RKO (cell line): ENCODE data around the gene C3orf22.
"Not testable (repeated sequence)": the region's sequence is repeated elsewhere in the genome, so short reads cannot be mapped to it uniquely, and the experiment has no call there.

Experiments
- DNase-seq: peaks from one replicate; pipeline ENCODE4 v3.0.0-alpha.2; 2016; ENCODE audit warnings: low spot score

C3orf22 gene

DNA sequence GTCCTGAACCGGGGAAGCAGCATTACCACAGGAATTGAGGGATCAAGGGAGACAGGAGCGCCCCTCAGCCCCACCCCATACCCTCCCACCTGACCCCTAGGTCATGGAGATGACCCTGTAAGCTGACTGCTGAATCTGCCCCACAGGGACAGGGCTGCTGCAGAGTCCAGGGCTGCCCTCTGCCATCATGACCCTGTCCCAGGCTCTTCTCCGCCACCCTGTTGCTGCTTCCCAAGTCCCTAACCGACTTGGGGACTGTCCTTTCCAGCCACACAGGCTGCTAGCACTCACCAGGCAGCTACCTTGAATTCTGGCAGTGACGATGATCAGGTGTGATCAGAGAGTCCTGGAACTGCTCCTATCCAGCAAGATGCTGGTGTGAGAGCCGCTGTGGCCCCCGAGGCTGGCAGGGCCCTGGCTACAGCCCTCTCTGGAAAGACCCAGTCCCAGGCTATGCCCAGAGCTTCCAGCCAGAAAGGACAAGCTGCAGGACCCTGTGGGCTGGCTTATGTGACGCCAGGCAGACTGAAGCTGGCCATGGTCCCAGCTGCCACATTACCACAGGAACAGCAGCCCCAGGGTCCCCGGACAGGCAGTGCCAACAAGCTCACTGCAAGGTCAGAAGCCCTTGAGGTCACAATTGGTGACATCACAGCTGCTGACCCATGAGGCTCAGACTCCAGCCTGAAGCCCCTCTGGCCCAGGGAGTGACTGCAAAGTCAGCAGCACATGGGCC lies at the start of gene C3orf22:
Gene C3orf22, minus strand, starts transcription at position 597 of the 736 bp plus-strand sequence. CDS start 5,542 bp downstream, outside the sequence.
- DNase-seq, result no peak

DNA sequence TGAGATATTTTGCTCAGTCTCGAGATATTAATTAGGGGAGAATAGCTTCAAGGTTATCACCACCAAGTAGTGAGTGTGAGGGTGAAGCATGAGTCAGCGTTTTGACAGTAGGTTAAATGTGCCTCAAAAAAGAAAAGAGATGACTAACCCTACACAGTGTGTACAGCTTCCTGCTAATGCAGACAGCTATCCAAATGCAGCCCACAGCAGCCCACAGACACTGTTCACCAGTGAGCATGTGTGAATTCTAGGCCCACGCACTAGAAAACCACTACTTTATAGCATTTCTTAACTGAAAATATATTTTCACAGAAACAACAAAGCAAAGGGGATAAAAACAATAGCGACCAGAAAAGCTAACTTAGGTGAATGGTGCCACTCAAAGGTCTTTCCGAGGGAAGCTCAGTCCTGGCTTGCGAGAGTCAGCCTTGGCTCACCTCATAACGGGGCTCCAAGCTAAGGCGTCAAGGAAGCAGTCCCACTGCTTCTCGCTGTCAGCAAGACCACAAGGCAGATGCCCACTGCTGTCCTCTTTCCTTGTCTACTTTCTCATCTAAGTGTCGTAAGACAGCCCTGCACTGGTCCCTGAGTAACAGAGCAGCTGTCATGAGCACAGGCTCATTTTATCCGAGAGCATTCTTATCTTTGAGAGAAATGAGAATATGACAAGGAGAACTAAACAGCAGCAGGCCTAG lies 48.6 kb upstream of the C3orf22 start:
- peak; percentile 59 for DNase-seq

GRCh38 chr3:126606001-126606400 lies 47.3 kb upstream of the C3orf22 start:
- DNase-seq, result no peak

- no peak for DNase-seq
Measured at GRCh38 chr3:126604691-126605090, 46.0 kb upstream of the C3orf22 start.

GRCh38 chr3:126599101-126599500 lies 40.4 kb upstream of the C3orf22 start:
- no peak for DNase-seq

- DNase-seq, result not testable (repeated sequence)
Measured at GRCh38 chr3:126595479-126595878, 36.7 kb upstream of the C3orf22 start.

GRCh38 chr3:126591515-126591914 lies 32.8 kb upstream of the C3orf22 start:
- not testable (repeated sequence) for DNase-seq

DNA sequence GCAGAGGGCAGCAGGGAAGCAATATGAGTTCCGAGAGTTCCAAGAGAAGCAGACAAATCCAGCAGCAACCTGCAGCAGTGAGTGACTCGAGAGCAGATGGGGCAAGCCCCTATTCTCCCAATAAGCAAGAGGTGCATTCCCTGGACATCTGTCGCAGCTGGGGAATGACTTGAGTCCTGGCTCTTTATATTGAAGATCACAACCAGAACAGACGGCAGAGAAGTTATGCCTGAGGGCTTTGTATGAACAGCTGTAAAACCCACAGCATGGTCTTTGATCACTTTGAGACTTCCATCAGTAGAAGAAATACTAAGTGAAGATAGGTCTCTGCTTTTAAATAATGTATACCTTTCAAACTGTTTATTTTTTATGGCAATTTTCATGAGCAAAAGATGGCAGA lies 23.6 kb upstream of the C3orf22 start:
- DNase-seq, result no peak

GRCh38 chr3:126581569-126581968 lies 22.8 kb upstream of the C3orf22 start:
- DNase-seq, result no peak

DNA sequence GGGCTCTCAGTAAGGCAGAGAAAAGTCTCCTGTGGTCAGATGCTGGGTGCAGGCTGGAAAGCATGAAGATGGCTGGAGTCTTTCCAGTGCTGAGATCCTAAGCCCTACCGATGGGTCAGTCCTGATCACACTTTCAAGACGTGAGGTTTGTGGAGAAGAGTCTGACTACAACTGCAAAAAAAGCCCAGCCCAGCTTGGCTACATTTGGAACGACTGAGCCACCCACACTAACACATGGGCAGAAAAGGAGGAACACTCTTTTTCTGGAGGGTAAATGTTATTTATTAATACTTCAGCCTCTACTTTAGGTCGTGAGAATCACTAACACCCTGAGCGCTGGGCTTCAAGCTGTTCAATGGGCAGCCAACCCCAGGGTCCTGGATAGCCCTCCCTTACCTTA lies 22.0 kb upstream of the C3orf22 start:
- no peak for DNase-seq

GRCh38 chr3:126578702-126579101 lies 20.0 kb upstream of the C3orf22 start:
- DNase-seq, result no peak

DNA sequence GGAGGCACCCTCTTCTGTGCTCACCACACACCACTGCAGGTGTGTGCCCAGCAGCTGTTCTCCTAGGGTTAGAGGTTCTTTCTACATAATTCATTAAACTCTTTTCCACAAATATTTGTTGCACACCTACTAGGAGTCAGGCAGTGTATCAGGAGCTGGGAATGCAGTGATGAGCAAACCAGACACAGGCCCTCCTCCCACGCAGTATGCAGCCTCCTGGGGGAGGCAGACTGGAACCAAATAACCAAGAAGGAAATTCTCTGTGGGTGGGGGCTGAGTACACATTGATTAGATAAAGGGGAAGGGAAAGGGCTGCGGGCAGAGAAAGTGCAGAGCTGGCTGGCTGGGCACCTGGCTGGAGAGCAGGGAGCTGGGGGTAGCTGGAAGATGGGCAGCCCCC lies 18.5 kb upstream of the C3orf22 start:
- no peak for DNase-seq

- no peak for DNase-seq
Measured at GRCh38 chr3:126573492-126574117, 14.9 kb upstream of the C3orf22 start.

DNA sequence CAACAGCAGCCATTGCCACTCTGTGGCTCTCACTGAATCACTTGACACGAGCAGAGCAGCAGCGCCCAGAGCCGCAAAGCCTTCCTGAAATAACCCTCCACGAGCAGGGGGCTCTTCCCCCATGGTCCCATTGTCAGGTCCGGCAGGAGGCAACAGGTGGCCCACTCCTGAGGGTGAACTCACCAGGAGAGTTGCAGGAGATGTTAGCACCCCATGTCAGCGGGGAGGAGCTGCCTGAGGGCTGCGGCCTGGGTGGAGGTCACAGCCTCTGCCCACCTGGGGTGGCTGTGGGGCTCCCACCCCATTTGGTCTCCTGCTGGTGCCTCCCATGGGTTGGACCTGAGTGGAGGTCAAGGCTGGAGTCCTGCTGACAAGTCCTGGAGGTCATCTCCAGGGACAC lies 12.3 kb upstream of the C3orf22 start:
- DNase-seq, result no peak

GRCh38 chr3:126570103-126570541 lies 11.4 kb upstream of the C3orf22 start:
- DNase-seq, result no peak

DNA sequence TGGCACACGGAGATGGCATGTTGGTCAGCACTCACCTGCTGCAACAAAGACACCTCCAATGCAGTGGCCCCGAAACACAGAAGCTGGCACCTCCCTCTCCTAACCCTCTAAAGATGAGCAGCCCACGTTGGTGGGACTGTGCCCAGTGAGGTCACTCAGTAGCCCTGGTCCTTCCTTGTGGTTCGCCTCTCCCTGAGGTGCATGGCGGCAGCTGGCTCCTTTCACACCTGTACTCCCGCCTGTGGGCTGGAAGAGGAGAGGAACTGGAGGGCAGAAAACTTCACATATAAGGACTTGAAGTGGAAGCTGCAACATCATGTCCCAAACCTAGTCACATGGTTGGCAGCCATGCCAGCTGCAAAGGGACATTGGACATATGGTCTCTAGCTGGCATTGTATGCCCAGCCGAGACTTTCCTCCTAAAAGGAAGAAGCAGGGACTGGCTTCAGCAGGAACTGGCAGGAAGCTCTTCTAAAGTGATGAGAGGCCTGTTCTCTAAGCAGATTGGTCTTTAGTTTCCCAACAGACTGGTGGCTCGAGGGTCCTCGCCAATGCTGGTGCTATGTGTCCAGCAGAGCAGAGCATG lies 10.8 kb upstream of the C3orf22 start:
- DNase-seq, result no peak

DNA sequence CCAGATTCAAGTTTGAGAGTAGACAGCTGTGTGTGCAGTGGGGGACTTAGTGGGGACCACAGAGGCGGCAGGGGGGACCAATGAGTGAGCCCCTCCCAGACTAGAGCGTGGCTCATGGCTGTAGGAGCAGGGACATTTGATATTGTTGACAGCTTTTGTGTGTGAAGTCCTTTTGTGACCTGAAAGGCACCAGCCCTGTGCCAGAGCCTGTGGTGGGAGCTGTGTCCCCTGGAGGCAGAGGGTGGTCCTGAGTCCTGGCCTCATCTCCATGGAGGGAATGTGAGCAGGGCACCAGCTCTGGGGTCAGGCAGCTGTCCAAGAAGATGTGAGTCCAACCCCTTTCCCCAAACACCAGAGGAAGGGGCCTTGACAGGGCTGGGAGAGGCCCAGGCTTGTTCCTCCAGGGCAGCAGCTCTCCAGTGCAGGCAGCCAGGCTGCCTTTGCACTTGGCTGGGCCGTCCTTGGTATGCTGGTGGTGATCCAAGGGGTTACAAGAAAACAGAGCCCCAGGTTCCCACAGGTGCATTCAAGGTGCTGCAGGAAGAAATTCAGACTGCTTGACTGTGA lies 10.1 kb upstream of the C3orf22 start:
- no peak for DNase-seq

DNA sequence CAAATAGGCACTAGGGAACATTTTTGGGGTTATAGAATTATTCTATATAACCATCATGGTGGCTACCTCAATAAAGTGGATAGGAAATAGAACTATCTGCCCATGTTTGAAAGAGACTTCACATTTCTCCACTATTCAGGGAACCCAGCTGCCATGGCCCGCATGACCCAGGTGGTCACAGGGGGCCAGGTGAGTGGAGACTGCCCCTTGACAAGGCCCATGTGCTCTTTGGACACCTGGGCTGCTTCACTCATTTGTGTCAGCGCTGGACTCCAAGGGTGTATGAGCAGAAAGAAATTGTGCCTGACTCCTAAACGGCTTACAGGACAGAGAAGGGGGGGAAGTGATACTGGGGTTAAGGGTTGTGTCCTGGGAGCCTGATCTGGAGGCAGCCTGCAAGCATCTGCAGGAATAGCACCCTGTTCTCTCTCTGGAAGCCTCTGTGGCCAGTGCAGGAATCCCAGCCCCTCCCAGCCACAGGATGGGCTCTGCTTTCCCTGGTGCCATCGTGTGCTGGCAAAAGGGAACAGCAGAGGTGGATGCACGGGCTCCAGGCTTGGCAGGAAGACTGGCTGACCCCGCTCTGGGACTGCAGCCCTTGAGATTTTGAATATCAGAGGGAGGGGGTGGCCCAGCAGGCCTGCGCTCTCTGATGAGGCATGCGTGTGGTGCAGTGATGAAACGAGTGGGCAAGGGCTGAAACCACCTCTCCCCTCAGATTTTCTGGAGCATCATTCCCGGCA lies 9.1 kb upstream of the C3orf22 start:
- peak; percentile 9 for DNase-seq

DNA sequence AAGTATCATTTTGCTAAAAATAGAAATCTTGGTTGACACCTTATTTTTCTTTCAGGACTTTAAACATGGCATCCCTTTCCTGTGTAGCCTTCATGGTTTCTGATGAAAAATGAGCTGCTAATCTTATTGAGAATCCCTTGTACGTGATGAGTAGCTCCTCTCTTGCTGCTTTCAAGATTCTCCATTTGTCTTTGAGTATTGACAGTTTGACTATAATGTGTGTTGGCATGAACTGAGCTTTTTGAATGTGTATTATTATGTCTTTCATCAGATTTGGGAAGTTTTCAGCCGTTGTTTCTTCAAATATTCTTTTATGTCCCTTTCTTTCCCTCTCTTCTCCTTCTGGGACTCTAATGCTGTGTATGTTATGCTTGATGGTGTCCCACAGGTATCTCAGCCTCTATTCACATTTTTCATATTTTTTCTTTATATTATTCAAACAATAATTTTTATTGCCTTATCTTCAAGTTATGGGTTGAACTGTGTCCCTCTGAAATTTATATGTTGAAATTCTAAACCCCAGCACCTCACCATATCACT lies 4.1 kb upstream of the C3orf22 start:
- no peak for DNase-seq

DNA sequence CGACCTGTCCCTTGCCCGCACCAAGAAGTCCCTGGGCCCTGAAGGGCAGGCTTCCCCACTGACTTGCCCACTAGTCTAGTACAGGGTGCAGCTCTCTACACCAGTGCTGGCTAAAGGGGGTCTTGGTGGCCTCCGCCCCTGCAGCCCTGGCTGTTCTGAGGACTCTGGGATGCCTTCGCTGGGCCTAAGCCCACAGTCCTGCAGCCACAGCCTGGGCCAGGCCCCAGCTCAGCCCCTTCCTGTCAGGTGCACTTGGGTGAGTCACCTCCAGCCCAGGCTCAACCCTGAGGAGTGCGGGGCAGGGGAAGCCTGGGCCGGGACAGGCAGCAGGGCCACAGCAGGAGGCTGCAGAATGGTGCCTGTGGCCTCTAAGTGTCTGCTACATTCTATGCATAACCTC lies 971 bp downstream of the C3orf22 start:
- no peak for DNase-seq

GRCh38 chr3:126557415-126557745 lies 1.4 kb downstream of the C3orf22 start:
- DNase-seq, result no peak
